Neural cell (in vitro differentiated cells): ENCODE measurements around the gene BLOC1S3. TPM values are rescaled to one million over a fixed set of nuclear protein-coding genes. Genes with fewer than 3 reads are reported as not detected.

Source experiments
- H2AFZ ChIP-seq: fragments of 200-600, 300-800 bp; sonication (generic), shearing (Covaris generic); 2 replicates; pipeline ENCODE4 v1.6.0; 2014; ENCODE audit warnings: low read depth, mild to moderate bottlenecking, antibody characterized with exemption, low read length, moderate library complexity
- H3F3A ChIP-seq: fragments of 200-600 bp; shearing (Covaris generic); 2 replicates; pipeline ENCODE4 v1.6.1; 2016; ENCODE audit warnings: mild to moderate bottlenecking, moderate library complexity, mixed read lengths, antibody characterized with exemption, low read length; ENCODE audit not compliant: insufficient read depth, poor library complexity, severe bottlenecking
- H3K27ac ChIP-seq: fragments of 200-600, 300-800 bp; sonication (generic), shearing (Covaris generic); 2 replicates; pipeline ENCODE4 v1.5.1; 2014; ENCODE audit warnings: mild to moderate bottlenecking, low read length, moderate library complexity
- H3K27me3 ChIP-seq: fragments of 300-800, 200-600 bp; sonication (generic), shearing (Covaris generic); 2 replicates; pipeline ENCODE4 v1.6.0; 2014; ENCODE audit warnings: mild to moderate bottlenecking, low read depth, low read length, moderate library complexity; ENCODE audit not compliant: insufficient read depth
- H3K36me3 ChIP-seq: fragments of 300-800, 200-600 bp; sonication (generic), shearing (Covaris generic); 2 replicates; pipeline ENCODE4 v1.5.1; 2014; ENCODE audit warnings: mild to moderate bottlenecking, antibody characterized with exemption, low read length, moderate library complexity; ENCODE audit not compliant: insufficient read depth
- H3K4me2 ChIP-seq: fragments of 300-800, 200-600 bp; sonication (generic), shearing (Covaris generic); 2 replicates; pipeline ENCODE4 v1.6.0; 2014; ENCODE audit warnings: mild to moderate bottlenecking, low read length
- H3K4me3 ChIP-seq: fragments of 300-800, 200-600 bp; sonication (generic), shearing (Covaris generic); 2 replicates; pipeline ENCODE4 v1.5.1; 2014; ENCODE audit warnings: mild to moderate bottlenecking, low read length, moderate library complexity
- H3K79me2 ChIP-seq: fragments of 200-600 bp; shearing (Covaris generic); replicated peaks from 2 replicates; pipeline ENCODE4 v1.6.0; 2014; ENCODE audit warnings: mild to moderate bottlenecking, low read length, moderate library complexity; ENCODE audit not compliant: insufficient read depth
- H3K9ac ChIP-seq: fragments of 300-800, 200-600 bp; sonication (generic), shearing (Covaris generic); 2 replicates; pipeline ENCODE4 v1.6.1; 2016; ENCODE audit warnings: mild to moderate bottlenecking, low read length, mixed read lengths
- H3K9me2 ChIP-seq: fragments of 200-600 bp; shearing (Covaris generic); 2 replicates; pipeline ENCODE4 v1.6.1; 2016; ENCODE audit warnings: mild to moderate bottlenecking, low read length, mixed read lengths; ENCODE audit not compliant: insufficient read depth
- H3K9me3 ChIP-seq: fragments of 200-600, 300-800 bp; sonication (generic), shearing (Covaris generic); 2 replicates; pipeline ENCODE4 v1.6.1; 2016; ENCODE audit warnings: mild to moderate bottlenecking, mixed run types, low read length, moderate library complexity, mixed read lengths
- H4K20me1 ChIP-seq: fragments of 200-600 bp; shearing (Covaris generic); 2 replicates; pipeline ENCODE4 v1.6.1; 2016; ENCODE audit warnings: mild to moderate bottlenecking, mixed run types; ENCODE audit not compliant: insufficient read depth
- CTCF ChIP-seq: fragments of 450-650 bp; IDR thresholded peaks from 2 replicates; pipeline ENCODE4 v1.5.1; 2014; ENCODE audit warnings: antibody characterized with exemption, mild to moderate bottlenecking, moderate library complexity; ENCODE audit not compliant: poor library complexity, severe bottlenecking
- EP300 ChIP-seq: fragments of 450-650 bp; conservative IDR thresholded peaks from 2 replicates; pipeline ENCODE4 v1.6.1; 2014; ENCODE audit warnings: antibody characterized with exemption, mild to moderate bottlenecking, moderate library complexity; ENCODE audit not compliant: poor library complexity, severe bottlenecking
- EZH2 ChIP-seq: fragments of 200-600, 300-800 bp; shearing (Covaris generic), sonication (generic); IDR thresholded peaks from 2 replicates; pipeline ENCODE4 v1.6.1; 2014; ENCODE audit warnings: antibody characterized with exemption, low read length, borderline replicate concordance, mild to moderate bottlenecking; ENCODE audit not compliant: insufficient read depth, poor library complexity, severe bottlenecking
- MXI1 ChIP-seq: fragments of 450-650 bp; conservative IDR thresholded peaks from 2 replicates; pipeline ENCODE4 v1.6.1; 2014; ENCODE audit warnings: antibody characterized with exemption, mild to moderate bottlenecking; ENCODE audit not compliant: poor library complexity, severe bottlenecking
- POLR2AphosphoS5 ChIP-seq: IDR thresholded peaks from 2 replicates; pipeline ENCODE4 v1.6.1; 2012
- RAD21 ChIP-seq: fragments of 450-650 bp; conservative IDR thresholded peaks from 2 replicates; pipeline ENCODE4 v1.6.1; 2014; ENCODE audit warnings: antibody characterized with exemption, mild to moderate bottlenecking, moderate library complexity
- REST ChIP-seq: IDR thresholded peaks from 2 replicates; pipeline ENCODE4 v1.6.1; 2012; ENCODE audit warnings: borderline replicate concordance
- SMC3 ChIP-seq: fragments of 450-650 bp; conservative IDR thresholded peaks from 2 replicates; pipeline ENCODE4 v1.6.1; 2014; ENCODE audit warnings: antibody characterized with exemption, mild to moderate bottlenecking, moderate library complexity; ENCODE audit not compliant: poor library complexity
- TAF1 ChIP-seq: IDR thresholded peaks from 2 replicates; pipeline ENCODE4 v1.6.1; 2012; ENCODE audit warnings: low read depth
- polyA plus RNA-seq: library from polyadenylated mRNA; depleted of rRNA; stranded (reverse); fragments of >200 nt; gene quantifications from 2 replicates; pipeline ENCODE4 v1.2.3, GENCODE V29; 2014

BLOC1S3 gene
- polyA plus RNA-seq, 1 donor from 2014 or later = 1.8 TPM

GRCh38 chr19:45217193-45217956 is 38.8 kb downstream of the BLOC1S3 start:
- Histone ChIP-seq H3K27ac (no peak overlapping the region), H3F3A (no peaks in the 10 kb centered on the region), H3K9ac (no peak overlapping the region), H3K4me3 (peak overlapping the region; percentile 53), H3K9me3 (no peaks in the 10 kb centered on the region), H3K79me2 (no peaks in the 10 kb centered on the region), H2AFZ (no peak overlapping the region), H3K4me2 (no peak overlapping the region), H3K36me3 (no peaks in the 10 kb centered on the region), H3K27me3 (peaks cover 68% of the 10 kb centered on the region), H4K20me1 (no peaks in the 10 kb centered on the region), H3K9me2 (no peaks in the 10 kb centered on the region)
- TF ChIP-seq CTCF (no peak), MXI1 (no peak), REST (no peak), POLR2AphosphoS5 (no peak), TAF1 (no peak), SMC3 (no peak), RAD21 (no peak), EP300 (no peak), EZH2 (no peak)

DNA sequence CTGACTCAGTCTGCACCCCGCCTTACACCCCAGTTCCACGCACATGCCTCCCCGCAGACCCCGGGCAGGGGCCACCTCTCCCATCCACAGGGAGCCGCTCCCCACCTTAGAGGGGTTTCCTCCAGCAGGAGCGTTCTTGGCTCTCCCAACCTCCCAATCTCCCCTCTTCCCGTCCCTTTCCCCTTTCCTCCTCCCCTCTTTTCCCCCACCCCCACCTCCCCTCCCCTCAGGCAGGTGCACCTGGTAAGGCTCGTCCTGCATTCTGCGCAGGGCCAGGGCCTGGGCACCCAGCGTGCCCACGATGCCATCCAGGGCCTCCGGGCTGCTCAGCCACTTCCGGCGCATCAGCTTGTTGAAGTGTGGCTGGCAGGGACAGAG is 39.4 kb downstream of the BLOC1S3 start:
- H3K9ac ChIP-seq = no peak overlapping the region
- no peak overlapping the region for H3K4me3 ChIP-seq
- H3K27me3 ChIP-seq = peaks cover 68% of the 10 kb centered on the region
- H4K20me1 ChIP-seq = no peaks in the 10 kb centered on the region
- no peak overlapping the region for H2AFZ ChIP-seq
- no peak overlapping the region for H3K27ac ChIP-seq
- H3K4me2 ChIP-seq = no peak overlapping the region
- no peak for TF ChIP-seq MXI1
- no peaks in the 10 kb centered on the region for H3K79me2 ChIP-seq
- no peaks in the 10 kb centered on the region for H3K9me2 ChIP-seq
- H3K36me3 ChIP-seq = no peaks in the 10 kb centered on the region
- no peaks in the 10 kb centered on the region for H3F3A ChIP-seq
- no peaks in the 10 kb centered on the region for H3K9me3 ChIP-seq
